HFF-Myc (cell line): ENCODE measurements around the gene ODF2L.

Experiments
- DNase-seq: peaks from one replicate; pipeline ENCODE4 v3.0.0-alpha.2; 2011; ENCODE audit warnings: low read depth; ENCODE audit errors: extremely low read depth
- H3K4me3 ChIP-seq: replicated peaks from 2 replicates; pipeline ENCODE4 v1.5.1; 2011; ENCODE audit warnings: low read depth, mild to moderate bottlenecking, control low read depth, low read length
- TF ChIP-seq, protein P1 (sequence below): IDR thresholded peaks from 2 replicates; pipeline ENCODE4 v1.5.1; 2012; ENCODE audit warnings: mild to moderate bottlenecking, low read depth, low read length, control low read depth; ENCODE audit errors: missing control alignments

The ODF2L gene

GRCh38 chr1:86335916-86336315 lies 60.2 kb downstream of the ODF2L start:
- no peak overlapping the region for H3K4me3 ChIP-seq
- DNase-seq, result no peak
- TF ChIP-seq, protein P1, sequence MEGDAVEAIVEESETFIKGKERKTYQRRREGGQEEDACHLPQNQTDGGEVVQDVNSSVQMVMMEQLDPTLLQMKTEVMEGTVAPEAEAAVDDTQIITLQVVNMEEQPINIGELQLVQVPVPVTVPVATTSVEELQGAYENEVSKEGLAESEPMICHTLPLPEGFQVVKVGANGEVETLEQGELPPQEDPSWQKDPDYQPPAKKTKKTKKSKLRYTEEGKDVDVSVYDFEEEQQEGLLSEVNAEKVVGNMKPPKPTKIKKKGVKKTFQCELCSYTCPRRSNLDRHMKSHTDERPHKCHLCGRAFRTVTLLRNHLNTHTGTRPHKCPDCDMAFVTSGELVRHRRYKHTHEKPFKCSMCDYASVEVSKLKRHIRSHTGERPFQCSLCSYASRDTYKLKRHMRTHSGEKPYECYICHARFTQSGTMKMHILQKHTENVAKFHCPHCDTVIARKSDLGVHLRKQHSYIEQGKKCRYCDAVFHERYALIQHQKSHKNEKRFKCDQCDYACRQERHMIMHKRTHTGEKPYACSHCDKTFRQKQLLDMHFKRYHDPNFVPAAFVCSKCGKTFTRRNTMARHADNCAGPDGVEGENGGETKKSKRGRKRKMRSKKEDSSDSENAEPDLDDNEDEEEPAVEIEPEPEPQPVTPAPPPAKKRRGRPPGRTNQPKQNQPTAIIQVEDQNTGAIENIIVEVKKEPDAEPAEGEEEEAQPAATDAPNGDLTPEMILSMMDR, result no peak

DNA sequence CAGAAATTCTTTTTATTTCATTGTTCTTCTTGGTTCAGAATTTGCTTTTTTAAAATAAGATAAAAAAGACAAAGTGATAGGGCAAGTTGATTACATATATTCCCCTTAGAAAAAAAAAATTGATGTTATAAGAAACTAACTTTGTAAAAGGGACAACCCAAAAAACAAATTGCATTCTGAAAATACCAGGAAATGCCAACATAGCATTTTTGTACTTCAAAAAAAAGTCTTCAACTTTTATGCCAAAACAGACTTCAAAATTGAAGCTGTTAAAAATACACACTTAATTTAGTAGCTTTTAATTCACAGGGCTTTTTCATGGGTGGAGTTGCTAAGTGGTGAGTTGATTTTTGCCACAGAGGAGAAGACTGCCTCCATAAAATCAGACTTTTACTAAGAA lies 70.9 kb downstream of the ODF2L start:
- TF ChIP-seq, protein P1, result no peak
- DNase-seq, result no peak
- no peak overlapping the region for H3K4me3 ChIP-seq

- no peak for DNase-seq
- TF ChIP-seq, protein P1, result no peak
- no peak overlapping the region for H3K4me3 ChIP-seq
These were observed 71.8 kb downstream of the ODF2L start for GRCh38 chr1:86324130-86324822.

GRCh38 chr1:86322241-86322640 lies 73.9 kb downstream of the ODF2L start:
- TF ChIP-seq, protein P1, result no peak
- no peak for DNase-seq
- no peak overlapping the region for H3K4me3 ChIP-seq

GRCh38 chr1:86318436-86318835 lies 77.7 kb downstream of the ODF2L start:
- no peak overlapping the region for H3K4me3 ChIP-seq
- TF ChIP-seq, protein P1, result no peak
- no peak for DNase-seq

GRCh38 chr1:86317926-86318325 lies 78.2 kb downstream of the ODF2L start:
- TF ChIP-seq, protein P1, result no peak
- no peak overlapping the region for H3K4me3 ChIP-seq
- DNase-seq, result no peak

GRCh38 chr1:86305731-86306130 lies 90.4 kb downstream of the ODF2L start:
- no peak overlapping the region for H3K4me3 ChIP-seq
- DNase-seq, result no peak
- TF ChIP-seq, protein P1, result no peak
